HUES6 (cell line): ENCODE results near the gene FOXP1.

Experiments
- H3K27ac ChIP-seq: 2 replicates; pipeline ENCODE4 v1.7.0; 2013; ENCODE audit warnings: low read depth, mild to moderate bottlenecking, low read length, inconsistent platforms
- H3K27me3 ChIP-seq: 2 replicates; pipeline ENCODE4 v1.6.1; 2013; ENCODE audit warnings: low read length; ENCODE audit not compliant: control insufficient read depth, insufficient read depth
- H3K36me3 ChIP-seq: 2 replicates; pipeline ENCODE4 v1.6.1; 2013; ENCODE audit warnings: low read length; ENCODE audit not compliant: control insufficient read depth, insufficient read depth
- H3K4me1 ChIP-seq: 2 replicates; pipeline ENCODE4 v1.6.1; 2013; ENCODE audit warnings: low read length; ENCODE audit not compliant: control insufficient read depth, insufficient read depth
- H3K4me3 ChIP-seq: 2 replicates; pipeline ENCODE4 v1.5.1; 2013; ENCODE audit warnings: low read depth, low read length
- H3K9ac ChIP-seq: one replicate; pipeline ENCODE4 v1.6.1; 2013; ENCODE audit warnings: mild to moderate bottlenecking, low read length
- H3K9me3 ChIP-seq: 2 replicates; pipeline ENCODE4 v1.6.1; 2013; ENCODE audit warnings: low read depth, low read length; ENCODE audit not compliant: control insufficient read depth, insufficient read depth

FOXP1 gene

DNA sequence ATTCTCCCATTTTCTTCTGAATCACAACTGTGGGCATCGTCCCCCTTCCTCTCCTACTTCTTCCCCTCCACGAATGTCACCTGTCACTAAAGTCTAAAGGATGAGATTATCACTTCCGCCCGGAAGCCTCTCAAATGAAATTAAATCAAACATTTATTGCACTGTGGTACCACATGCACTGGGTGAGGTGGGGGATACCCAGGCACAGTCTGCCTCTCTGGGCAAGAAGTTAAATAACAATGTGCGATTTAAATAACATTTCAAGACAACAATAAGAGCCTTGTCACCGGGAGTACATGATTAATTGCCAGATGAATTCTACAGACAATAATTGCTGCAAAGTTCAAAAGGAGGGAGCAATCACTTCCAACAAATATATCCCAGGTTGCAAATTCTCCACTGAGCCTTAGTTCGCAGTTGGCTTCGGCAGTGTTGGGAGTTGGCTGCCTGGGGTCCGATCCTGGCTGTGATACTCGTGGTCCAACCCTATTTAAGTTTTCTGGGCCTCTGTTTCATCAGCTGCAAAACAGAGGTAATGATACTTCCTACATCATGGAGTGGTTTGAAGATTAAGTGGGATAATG lies 77.7 kb downstream of the FOXP1 start:
- no peak overlapping the region for H3K27ac ChIP-seq
- no peaks in the 10 kb centered on the region for H3K36me3 ChIP-seq
- no peaks in the 10 kb centered on the region for H3K9me3 ChIP-seq
- no peak overlapping the region for H3K9ac ChIP-seq
- no peaks in the 10 kb centered on the region for H3K27me3 ChIP-seq
- H3K4me3 ChIP-seq, result no peak overlapping the region
- H3K4me1 ChIP-seq, result peaks cover 18% of the 10 kb centered on the region

DNA sequence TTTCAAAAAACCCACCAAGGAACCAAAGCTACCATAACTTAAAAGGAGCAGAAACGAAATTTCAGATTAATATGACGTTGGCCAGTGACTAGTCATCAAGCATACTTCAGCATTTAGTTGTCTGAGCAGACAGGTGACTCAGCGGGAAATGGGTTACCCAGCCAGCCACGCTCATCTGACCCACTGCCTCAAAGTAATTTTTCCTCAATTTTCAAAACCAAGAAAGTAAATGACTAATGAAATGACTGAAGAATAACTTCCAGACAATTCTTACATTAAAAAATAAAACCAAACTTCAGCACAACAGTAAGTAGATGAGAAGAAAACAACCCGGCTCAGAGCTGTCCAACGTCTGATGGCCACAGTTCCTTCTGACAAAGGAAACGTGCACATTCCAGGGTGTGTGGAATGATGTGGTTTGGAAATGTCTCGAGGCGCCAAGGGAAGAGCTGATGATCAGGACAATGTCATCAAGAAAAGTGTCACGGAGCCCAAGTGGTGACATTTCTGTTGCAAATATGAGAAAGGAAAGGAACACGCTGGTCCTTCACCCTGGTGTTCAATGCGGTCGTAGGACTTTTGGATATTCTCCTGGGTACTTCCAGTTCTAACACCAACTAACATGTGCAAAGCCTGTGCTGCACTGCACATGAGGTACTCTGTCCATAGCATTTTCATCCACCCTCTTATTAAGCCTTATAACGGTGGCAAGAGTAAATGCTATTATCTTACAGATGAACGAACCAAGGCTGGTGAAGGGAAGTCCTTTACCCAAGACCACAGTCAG lies 79.1 kb downstream of the FOXP1 start:
- H3K4me3 ChIP-seq, result no peak overlapping the region
- no peaks in the 10 kb centered on the region for H3K27me3 ChIP-seq
- H3K9ac ChIP-seq, result no peak overlapping the region
- H3K9me3 ChIP-seq, result no peaks in the 10 kb centered on the region
- H3K36me3 ChIP-seq, result no peaks in the 10 kb centered on the region
- H3K4me1 ChIP-seq, result peaks cover 17% of the 10 kb centered on the region
- no peak overlapping the region for H3K27ac ChIP-seq

GRCh38 chr3:71503525-71504249 lies 79.8 kb downstream of the FOXP1 start:
- Histone ChIP-seq H3K36me3 (no peaks in the 10 kb centered on the region), H3K9ac (no peak overlapping the region), H3K4me1 (peaks cover 23% of the 10 kb centered on the region), H3K27ac (no peak overlapping the region), H3K4me3 (no peak overlapping the region), H3K9me3 (no peaks in the 10 kb centered on the region), H3K27me3 (no peaks in the 10 kb centered on the region)

DNA sequence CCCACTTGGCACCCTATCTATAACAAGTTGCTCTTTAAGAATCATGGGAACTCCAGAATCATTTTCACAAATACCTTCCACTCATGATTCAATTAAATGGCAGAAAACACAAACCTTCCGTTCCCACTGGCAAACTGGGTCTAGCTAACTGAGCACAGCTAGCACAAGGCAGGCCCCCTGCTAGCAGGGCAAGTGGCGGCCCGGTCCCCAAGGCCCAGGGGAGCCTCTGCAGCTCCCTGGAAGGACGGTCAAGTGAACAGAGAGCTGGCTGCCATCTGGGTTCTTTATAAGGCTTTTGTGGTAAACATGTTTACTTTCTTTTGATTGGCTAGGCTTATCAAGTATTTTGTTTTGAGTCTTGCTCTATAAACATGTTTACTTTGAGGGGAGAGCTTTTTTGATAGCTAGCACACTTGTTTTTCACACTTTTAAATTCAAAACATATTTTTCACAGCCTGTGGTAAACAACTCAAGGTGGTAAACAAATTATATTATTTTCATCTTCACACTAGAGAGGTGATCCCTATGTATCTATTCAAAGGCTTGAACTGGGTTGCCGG lies 81.4 kb downstream of the FOXP1 start:
- peaks cover 39% of the 10 kb centered on the region for H3K4me1 ChIP-seq
- H3K27me3 ChIP-seq, result no peaks in the 10 kb centered on the region
- no peak overlapping the region for H3K9ac ChIP-seq
- no peak overlapping the region for H3K4me3 ChIP-seq
- no peak overlapping the region for H3K27ac ChIP-seq
- H3K36me3 ChIP-seq, result no peaks in the 10 kb centered on the region
- H3K9me3 ChIP-seq, result no peaks in the 10 kb centered on the region

DNA sequence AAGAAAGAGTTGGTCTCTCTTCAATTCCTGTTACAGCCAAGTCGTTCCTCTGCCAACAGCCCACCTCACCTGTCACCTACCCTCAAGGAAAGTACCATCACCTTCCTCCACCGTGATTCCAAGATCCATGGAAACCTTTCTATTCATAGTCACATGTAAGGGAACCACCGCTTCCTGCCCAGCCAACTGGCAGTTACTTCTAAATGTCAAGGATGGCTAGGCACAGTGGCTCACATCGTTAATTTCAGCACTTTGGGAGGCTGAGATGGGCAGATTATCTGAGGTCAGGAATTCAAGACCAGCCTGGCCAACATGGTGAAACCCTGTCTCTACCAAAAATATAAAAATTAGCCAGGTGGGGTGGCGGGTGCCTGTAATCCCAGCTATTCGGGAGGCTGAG lies 82.8 kb downstream of the FOXP1 start:
- Histone ChIP-seq H3K9me3 (no peaks in the 10 kb centered on the region), H3K9ac (no peak overlapping the region), H3K4me3 (no peak overlapping the region), H3K4me1 (peaks cover 46% of the 10 kb centered on the region), H3K27ac (no peak overlapping the region), H3K36me3 (no peaks in the 10 kb centered on the region), H3K27me3 (no peaks in the 10 kb centered on the region)

- no peak overlapping the region for H3K4me3 ChIP-seq
- H3K9me3 ChIP-seq, result no peaks in the 10 kb centered on the region
- peak overlapping the region; percentile 83; the same call in 1 of the 2 replicates for H3K27ac ChIP-seq
- H3K9ac ChIP-seq, result no peak overlapping the region
- H3K27me3 ChIP-seq, result no peaks in the 10 kb centered on the region
- H3K36me3 ChIP-seq, result no peaks in the 10 kb centered on the region
- H3K4me1 ChIP-seq, result peaks cover 54% of the 10 kb centered on the region
Observed at GRCh38 chr3:71499227-71499876, 84.2 kb downstream of the FOXP1 start.

- peaks cover 54% of the 10 kb centered on the region for H3K4me1 ChIP-seq
- no peak overlapping the region for H3K9ac ChIP-seq
Observed at GRCh38 chr3:71498543-71498942, 85.0 kb downstream of the FOXP1 start.

GRCh38 chr3:71497971-71498444 lies 85.5 kb downstream of the FOXP1 start:
- Histone ChIP-seq H3K9ac (peak overlapping the region; percentile 19), H3K27me3 (no peaks in the 10 kb centered on the region), H3K9me3 (no peaks in the 10 kb centered on the region), H3K4me3 (no peak overlapping the region), H3K36me3 (no peaks in the 10 kb centered on the region), H3K27ac (peak overlapping the region; percentile 83), H3K4me1 (peaks cover 54% of the 10 kb centered on the region)

More at GRCh38 chr3:71498543-71498942, 85.0 kb downstream of the FOXP1 start:
- Histone ChIP-seq H3K9me3 (no peaks in the 10 kb centered on the region), H3K4me3 (no peak overlapping the region), H3K27me3 (no peaks in the 10 kb centered on the region), H3K36me3 (no peaks in the 10 kb centered on the region), H3K27ac (peak overlapping the region; percentile 83)

DNA sequence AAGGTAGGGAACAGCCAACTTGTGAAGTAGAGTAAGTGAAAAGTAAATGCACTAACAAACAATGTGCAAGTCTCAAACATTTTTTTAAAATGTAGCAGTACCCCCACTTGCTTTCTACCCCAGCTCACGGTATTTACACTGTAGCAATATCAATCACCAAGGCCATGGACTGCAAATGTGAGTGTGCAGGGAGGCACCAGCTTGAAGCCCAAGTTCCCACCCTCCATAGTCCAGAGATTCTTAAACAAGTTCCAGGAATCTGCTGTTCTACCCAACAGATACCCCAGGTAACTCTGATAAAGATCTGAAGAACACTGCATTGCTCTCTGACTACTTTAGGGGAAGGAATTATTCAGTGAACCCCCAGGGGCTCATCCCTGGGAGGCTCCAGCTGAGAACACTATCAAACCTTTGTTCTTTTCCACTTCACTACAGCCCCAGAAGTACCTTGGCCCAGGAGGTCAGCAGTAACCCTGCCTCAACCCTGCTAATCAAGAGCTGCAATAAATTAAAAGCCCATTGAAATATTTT lies 86.1 kb downstream of the FOXP1 start:
- Histone ChIP-seq H3K36me3 (0 out of 2 replicates have a peak, but pooled peaks cover 2% of the 10 kb centered on the region), H3K27ac (peak overlapping the region; percentile 83), H3K9ac (peak overlapping the region; percentile 19), H3K4me3 (no peak overlapping the region), H3K4me1 (peaks cover 54% of the 10 kb centered on the region), H3K27me3 (no peaks in the 10 kb centered on the region), H3K9me3 (no peaks in the 10 kb centered on the region)

- Histone ChIP-seq H3K27me3 (no peaks in the 10 kb centered on the region), H3K9me3 (peaks cover 7% of the 10 kb centered on the region), H3K4me3 (no peak overlapping the region), H3K4me1 (peaks cover 48% of the 10 kb centered on the region), H3K27ac (peak overlapping the region; percentile 83), H3K36me3 (0 out of 2 replicates have a peak, but pooled peaks cover 7% of the 10 kb centered on the region), H3K9ac (no peak overlapping the region)
Observed at GRCh38 chr3:71495708-71496472, 87.6 kb downstream of the FOXP1 start.
